ENCODE data around the gene ELP4. TPM values are rescaled to one million over a fixed set of nuclear protein-coding genes. Genes with fewer than 3 reads are reported as not detected.

Gene ELP4
- total RNA-seq, 4 donors from 2014 or later: 14.4 to 23.3 (median 16.8) TPM

- no peak for TF ChIP-seq CTCF (IDR thresholded peaks at IDR 0.05; ENCODE audit: low read depth)
Observed at GRCh38 chr11:31625868-31626267, 116.3 kb downstream of the ELP4 start.

- no peak for TF ChIP-seq CTCF (IDR thresholded peaks at IDR 0.05; ENCODE audit: low read depth)
Observed at GRCh38 chr11:31628111-31628510, 118.5 kb downstream of the ELP4 start.

GRCh38 chr11:31636983-31637382 lies 127.4 kb downstream of the ELP4 start:
- no peak for TF ChIP-seq CTCF (IDR thresholded peaks at IDR 0.05; ENCODE audit: low read depth)

- no peak for TF ChIP-seq CTCF (IDR thresholded peaks at IDR 0.05; ENCODE audit: low read depth)
Observed at GRCh38 chr11:31640611-31641010, 131.0 kb downstream of the ELP4 start.

- no peak for TF ChIP-seq CTCF (IDR thresholded peaks at IDR 0.05; ENCODE audit: low read depth)
Observed at GRCh38 chr11:31641477-31642062, 132.0 kb downstream of the ELP4 start.

- no peak for TF ChIP-seq CTCF (IDR thresholded peaks at IDR 0.05; ENCODE audit: low read depth)
Observed at GRCh38 chr11:31643857-31644256, 134.3 kb downstream of the ELP4 start.

- TF ChIP-seq CTCF (IDR thresholded peaks at IDR 0.05; ENCODE audit: low read depth): no peak
Observed at GRCh38 chr11:31645747-31646146, 136.2 kb downstream of the ELP4 start.

All from subcutaneous adipose tissue (tissue), 4 donors.